NT2/D1 (cell line): Measurements from ENCODE around the gene TIGD2.

ENCODE experiments used
- DNase-seq: peaks from one replicate; pipeline ENCODE4 v3.0.0-alpha.2; 2011; ENCODE audit warnings: low read depth, low spot score
- H3K27me3 ChIP-seq: 2 replicates; pipeline ENCODE4 v1.6.0; 2011; ENCODE audit warnings: mild to moderate bottlenecking; ENCODE audit not compliant: insufficient read length, insufficient read depth
- H3K36me3 ChIP-seq: 2 replicates; pipeline ENCODE4 v1.6.1; 2011; ENCODE audit warnings: mild to moderate bottlenecking, low read length, mixed read lengths; ENCODE audit not compliant: insufficient read depth, insufficient read length
- H3K4me1 ChIP-seq: 2 replicates; pipeline ENCODE4 v1.5.1; 2011; ENCODE audit not compliant: insufficient read depth, insufficient read length
- H3K4me3 ChIP-seq: 2 replicates; pipeline ENCODE4 v1.5.1; 2011; ENCODE audit warnings: low read depth; ENCODE audit not compliant: insufficient read length
- H3K9ac ChIP-seq: 2 replicates; pipeline ENCODE4 v1.6.0; 2011; ENCODE audit warnings: low read depth; ENCODE audit not compliant: insufficient read length
- H3K9me3 ChIP-seq: 2 replicates; pipeline ENCODE4 v1.5.1; 2011; ENCODE audit warnings: mild to moderate bottlenecking, low read length; ENCODE audit not compliant: insufficient read depth
- SUZ12 ChIP-seq: IDR thresholded peaks from 2 replicates; pipeline ENCODE4 v1.6.1; 2011; ENCODE audit not compliant: insufficient read length, insufficient read depth; ENCODE audit errors: extremely low read depth
- YY1 ChIP-seq: IDR thresholded peaks from 2 replicates; pipeline ENCODE4 v1.6.1; 2011; ENCODE audit not compliant: insufficient read length, insufficient read depth
- ZNF274 ChIP-seq: IDR thresholded peaks from 2 replicates; pipeline ENCODE4 v1.6.1; 2011; ENCODE audit warnings: mild to moderate bottlenecking, low read depth, low read length

Gene TIGD2

GRCh38 chr4:89164400-89164799 is 53.1 kb downstream of the TIGD2 start:
- H3K36me3 ChIP-seq, result no peaks in the 10 kb centered on the region
- no peak for DNase-seq
- no peaks in the 10 kb centered on the region for H3K9me3 ChIP-seq
- TF ChIP-seq SUZ12 (no peak), YY1 (no peak), ZNF274 (no peak)
- no peaks in the 10 kb centered on the region for H3K27me3 ChIP-seq
- H3K4me3 ChIP-seq, result no peak overlapping the region
- no peaks in the 10 kb centered on the region for H3K4me1 ChIP-seq
- H3K9ac ChIP-seq, result no peak overlapping the region
